ENCODE results near the gene SRA1. TPM values are rescaled to one million over a fixed set of nuclear protein-coding genes. Genes with fewer than 3 reads are reported as not detected.

Gene SRA1
- total and polyA plus RNA-seq, 2 of the 8 experiments (the other 6 are each of a cell fraction or from before 2014, with no cell fraction given) = 27.4 to 39.4 TPM

- TF ChIP-seq GABPA (IDR thresholded peaks at IDR 0.05; ENCODE audit: borderline replicate concordance, insufficient read depth, low read length) (no peak), NRF1 (IDR thresholded peaks at IDR 0.05; ENCODE audit: low read depth, low read length) (no peak), BACH1 (IDR thresholded peaks at IDR 0.05; ENCODE audit: low read length) (no peak), SIN3A (conservative IDR thresholded peaks at IDR 0.05 in 1 of 2, IDR thresholded peaks at IDR 0.05 in 1 of 2; ENCODE audit: low read depth in 1 of 2, low read length in 2 of 2) (no peak)
Observed at GRCh38 chr5:140573683-140574082, 16.4 kb upstream of the SRA1 start (continued).

Measured in H1 (cell line).